Stimulated activated CD4-positive, alpha-beta T cell treated with anti-CD3 and anti-CD28 coated beads, Interleukin-4, amount 100 ng/mL, for 4 hours (primary cell): ENCODE results near the gene RAB4B.
A peak's percentile ranks its signal among the peaks of the same experiment; 100 is the strongest.
"Not testable (repeated sequence)": the region's sequence is repeated elsewhere in the genome, so short reads cannot be mapped to it uniquely, and the experiment has no call there.

Experiments used
- DNase-seq, 2 experiments: peaks; one replicate each; pipeline ENCODE4 v3.0.0-alpha.2; 2020

The RAB4B gene

DNA sequence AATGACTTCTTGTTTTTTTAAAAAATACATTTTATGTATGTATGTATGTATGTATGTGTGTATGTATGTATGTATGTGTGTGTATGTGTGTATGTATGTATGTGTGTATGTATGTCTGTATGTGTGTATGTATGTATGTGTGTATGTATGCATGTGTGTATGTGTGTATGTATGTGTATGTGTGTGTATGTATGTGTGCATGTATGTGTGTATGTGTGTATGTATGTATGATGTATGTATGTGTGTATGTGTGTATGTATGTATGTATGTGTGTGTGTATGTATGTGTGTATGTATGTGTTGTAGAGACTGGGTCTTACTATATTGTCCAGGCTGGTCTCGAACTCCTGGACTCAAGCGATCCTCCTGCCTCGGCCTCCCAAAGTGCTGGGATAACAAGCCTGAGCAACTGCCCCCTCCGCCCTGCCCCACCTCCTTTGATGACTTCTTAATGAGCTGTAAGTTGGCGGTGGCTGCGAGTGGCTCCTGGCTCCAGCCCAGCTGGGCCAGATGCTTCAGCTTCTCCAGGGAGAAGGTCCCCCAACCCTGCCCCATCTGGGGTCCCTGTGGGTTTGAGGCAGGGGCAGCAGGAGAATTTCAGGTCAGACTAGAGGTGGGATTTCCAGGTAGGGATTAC lies 47.5 kb downstream of the RAB4B start:
- not testable (repeated sequence) for DNase-seq

DNA sequence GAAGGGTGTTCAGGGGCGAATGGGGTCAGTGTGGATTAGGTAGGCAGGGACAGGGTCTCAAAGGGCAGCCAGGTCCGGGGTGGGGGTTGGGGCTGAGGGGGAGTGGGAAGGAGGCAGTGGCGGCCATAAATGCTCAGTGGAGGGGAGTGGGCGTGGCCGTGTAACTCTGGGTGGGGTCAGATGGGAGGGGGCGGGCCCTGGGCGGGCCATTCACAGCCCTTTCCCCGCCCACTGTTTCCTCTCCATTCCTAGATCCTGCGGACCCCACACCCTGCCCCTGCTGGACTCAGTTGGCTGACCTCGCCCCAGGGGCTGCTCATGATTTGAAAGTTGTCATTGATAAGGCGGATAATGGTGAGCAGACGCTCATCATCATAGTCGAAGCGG lies 48.3 kb downstream of the RAB4B start:
- not testable (repeated sequence) for DNase-seq

DNA sequence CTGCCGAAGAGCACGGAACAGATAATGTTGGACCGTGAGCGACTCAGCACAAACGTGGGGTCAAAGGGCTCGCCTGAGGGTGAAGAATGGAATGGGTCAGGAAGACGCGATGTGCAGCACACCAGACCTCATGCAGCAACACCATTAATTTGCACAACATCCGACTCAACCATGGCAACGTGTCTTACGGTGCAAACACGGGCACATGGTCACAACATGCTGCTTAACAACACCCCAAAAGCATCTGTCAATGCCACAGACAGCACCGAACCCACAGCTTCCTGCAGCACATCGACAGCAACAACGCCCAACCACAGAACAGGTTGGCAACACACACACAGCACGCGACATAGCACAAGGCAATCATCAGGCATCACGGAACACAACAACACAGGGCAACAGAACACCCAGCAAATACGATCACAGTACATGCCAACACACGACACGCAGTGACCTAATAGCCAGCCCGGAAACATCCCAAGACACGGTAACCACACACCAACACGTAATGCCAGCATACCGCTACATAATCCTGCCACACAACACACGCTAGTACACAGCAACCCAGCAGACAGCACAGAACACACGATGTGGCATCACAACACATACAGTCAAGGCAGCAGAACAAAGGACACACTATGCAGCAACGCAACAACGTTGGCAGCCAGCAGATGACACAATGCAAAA lies 48.8 kb downstream of the RAB4B start:
- DNase-seq, result peak in 1 of 2 experiments; percentile 40

DNA sequence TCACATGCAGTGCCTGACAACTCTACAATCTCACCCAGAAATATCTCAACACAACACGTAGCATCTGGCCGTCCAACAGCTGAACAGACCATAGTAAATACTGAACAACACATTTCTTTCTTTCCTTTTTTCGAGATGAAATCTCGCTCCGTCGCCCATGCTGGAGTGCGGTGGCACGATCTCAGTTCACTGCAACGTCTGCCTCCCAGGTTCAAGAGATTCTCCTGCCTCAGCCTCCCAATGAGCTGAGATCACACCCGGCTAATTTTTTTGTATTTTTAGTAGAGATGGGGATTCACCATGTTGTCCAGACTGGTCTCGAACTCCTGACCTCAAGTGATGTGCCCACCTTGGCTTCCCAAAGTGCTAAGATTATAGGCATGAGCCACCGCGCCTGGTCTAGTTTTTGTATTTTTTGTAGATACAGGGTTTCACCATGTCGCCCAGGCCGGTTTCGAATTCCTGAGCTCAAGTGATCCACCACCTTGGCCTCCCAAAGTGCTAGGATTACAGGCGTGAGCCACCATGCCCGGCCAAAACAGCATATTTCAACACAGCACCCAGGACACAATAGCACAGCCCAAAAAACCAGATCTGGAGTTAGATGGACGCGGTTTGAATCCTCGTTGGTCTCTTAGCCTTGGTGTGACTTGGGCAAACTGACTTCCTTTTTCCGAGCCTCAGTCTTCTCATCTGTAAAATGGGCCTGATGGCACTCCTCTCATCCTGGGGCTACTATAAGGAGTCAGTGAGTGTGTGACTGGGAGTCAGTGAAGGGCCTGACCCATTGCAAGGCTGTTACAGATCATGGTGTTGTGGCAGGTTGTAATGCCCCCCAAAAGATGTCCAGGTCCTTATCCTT lies 49.6 kb downstream of the RAB4B start:
- DNase-seq, result no peak

DNA sequence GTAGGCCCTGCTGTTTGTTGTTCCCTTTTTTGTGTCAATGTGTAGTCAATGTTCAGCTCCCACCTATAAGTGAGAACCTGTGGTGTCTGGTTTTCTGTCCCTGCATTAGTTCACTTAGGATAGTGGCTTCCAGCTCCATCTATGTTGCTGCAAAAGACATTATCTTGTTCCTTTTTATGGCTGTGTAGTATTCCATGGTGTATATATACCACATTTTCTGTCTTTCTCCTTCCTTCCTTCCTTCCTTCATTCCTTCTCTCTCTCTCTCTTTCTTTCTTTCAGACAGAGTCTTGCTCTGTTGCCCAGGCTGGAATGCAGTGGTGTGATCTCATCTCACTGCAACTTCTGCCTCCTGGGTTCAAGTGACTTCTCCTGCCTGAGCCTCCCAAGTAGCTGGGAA lies 51.2 kb downstream of the RAB4B start:
- no peak for DNase-seq

DNA sequence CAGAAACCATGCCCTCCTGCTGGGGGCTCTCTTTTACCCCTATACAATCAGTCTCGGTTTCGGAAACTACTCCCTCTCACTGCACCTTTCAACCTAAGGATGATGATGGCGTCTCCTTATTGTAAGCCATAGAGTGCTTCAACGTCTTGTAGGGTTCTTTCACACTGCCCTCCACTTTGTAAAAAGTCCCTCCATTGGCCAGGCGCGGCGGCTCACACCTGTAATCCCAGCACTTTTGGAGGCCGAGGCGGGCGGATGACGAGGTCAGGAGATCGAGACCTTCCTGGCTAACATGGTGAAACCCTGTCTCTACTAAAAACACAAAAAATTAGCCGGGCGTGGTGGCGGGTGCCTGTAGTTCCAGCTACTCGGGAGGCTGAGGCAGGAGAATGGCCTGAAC lies 52.7 kb downstream of the RAB4B start:
- DNase-seq, result not testable (repeated sequence)

DNA sequence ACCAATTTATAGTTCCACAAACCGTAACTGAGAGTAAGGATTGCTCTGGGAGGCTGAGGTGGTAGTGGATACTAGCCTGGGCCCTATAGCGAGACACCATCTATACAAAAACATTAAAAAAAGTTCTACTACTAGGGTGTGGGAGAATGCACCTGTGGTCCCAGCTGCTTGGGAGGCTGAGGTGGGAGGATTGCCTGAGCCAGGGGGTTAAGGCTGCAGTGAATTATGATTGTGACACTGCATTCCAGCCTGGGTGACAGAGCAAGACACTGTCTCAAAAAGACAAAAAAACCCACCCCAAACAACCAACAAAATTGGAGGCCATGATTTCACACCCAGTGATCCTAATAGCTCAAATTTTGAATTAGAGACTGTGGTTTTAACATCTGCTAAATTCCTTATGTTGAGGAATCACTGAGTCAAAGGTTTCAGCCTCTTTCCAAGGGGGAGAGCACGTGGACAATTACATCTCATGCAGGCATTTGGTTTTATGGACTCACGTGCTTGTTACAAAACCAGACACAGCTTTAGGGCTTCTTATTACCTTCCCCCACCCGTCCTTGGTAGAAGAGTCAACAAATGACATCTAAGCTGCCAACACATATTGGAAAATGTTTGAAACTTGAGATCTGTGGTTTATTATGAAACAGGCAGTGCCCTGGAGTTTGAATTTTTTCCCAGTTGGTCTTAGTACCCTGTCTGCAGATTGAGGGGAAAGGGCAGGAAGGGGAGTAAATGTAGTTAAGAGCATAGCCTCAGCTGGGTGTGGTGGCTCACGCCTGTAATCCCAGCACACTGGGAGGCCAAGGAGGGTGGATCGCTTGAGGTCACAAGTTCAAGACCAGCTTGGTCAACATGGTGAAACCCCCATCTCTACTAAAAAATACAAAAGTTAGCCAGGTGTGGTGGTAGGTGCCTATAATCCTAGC lies 53.7 kb downstream of the RAB4B start:
- no peak for DNase-seq

DNA sequence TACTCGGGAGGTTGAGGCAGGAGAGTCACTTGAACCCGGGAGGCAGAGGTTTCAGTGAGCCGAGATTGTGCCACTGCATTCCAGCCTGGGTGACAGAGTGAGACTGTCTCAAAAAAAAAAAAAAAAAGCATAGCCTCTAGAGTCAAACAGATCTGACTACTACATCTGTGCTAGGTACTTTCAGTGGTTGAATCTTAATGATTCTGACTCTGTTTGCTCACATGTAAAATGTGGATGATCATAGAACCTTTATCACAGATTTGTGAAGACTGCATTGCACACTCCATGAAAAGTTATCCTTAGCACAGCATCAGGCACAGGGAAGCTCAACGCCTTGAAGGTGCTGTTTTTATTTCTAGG lies 54.4 kb downstream of the RAB4B start:
- not testable (repeated sequence) for DNase-seq

DNA sequence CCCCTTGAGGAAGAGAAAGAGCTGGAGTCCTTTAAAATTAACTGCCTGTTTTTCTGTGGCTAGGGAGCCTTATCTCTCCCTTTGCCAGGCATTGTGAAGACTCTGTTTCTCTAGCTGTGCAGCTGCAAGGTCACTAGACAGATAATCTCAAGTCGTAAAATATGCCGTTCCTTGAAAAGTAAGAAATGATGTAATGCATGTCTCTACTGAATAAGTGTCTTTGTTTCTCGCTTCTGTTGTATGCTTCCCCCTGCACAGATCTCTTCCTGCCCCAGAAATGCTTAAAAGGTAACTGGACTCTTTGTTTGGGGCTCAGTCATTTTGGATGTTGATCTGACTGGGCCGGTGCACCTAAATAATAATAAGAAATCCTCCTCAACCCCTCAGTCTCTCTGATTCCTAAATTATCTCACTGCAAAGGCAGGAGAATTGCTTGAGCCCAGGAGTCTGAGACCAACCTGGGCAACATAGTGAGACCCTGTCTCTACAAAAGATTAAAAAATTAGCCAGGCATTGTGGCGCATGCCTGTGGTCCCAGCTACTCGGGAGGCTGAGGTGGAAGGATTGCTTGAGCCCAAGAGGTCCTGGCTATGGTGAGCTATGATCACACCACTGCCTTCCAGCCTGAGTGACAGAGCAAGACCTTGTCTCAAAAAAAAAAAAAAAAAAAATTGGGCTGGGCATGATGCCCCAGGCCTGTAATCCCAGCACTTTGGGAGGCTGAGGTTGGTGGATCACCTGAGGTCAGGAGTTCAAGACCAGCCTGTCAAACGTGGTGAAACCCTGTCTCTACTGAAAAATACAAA lies 55.9 kb downstream of the RAB4B start:
- DNase-seq, result not testable (repeated sequence)

DNA sequence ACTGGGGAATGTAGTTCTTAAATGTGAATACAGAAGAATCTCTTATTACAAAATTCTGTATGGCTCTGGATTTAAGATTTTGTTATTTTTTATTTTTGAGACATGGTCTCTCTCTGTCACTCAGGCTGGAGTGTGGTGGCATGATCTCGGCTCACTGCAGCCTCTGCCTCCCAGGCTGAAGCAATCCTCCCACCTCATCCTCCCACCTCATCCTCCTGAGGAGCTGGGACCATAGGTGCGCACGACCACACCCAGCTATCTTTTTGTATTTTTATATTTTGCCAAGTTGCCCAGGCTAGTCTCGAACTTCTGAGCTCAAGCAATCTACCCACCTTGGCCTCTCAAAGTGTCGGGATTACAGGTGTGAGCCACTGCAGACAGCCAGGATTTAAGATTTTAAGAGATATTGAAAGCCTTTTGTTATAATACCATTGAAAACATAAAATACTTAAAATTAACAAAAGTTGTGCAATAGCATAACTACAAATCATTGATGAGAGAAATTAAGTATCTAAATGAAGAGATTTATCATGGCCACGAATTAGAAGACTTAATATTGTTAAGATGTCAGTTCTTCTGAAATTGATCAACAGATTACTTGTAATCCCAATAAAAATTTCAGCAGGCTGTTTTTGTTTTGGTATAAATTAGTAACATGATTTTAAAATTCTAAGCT lies 58.8 kb downstream of the RAB4B start:
- no peak for DNase-seq

DNA sequence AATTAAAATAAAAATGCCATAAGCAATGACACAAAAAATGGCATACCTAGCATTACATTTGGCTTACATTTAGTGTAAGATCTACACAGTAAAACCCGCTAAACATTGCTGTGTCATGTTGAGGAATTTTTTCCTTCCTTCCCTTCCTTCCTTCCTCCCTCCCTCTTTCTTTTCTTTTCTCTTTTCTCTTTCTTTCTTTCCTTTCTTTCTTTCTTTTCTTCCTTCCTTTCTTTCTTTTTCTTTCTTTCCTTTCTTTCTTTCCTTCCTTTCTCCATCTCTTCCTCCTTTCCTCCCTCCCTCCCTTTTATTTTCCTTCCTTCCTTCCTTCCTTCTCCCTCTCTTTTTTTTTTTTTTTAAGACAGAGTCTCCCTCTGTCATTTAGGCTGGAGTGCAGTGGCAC lies 60.4 kb downstream of the RAB4B start:
- DNase-seq, result not testable (repeated sequence)

DNA sequence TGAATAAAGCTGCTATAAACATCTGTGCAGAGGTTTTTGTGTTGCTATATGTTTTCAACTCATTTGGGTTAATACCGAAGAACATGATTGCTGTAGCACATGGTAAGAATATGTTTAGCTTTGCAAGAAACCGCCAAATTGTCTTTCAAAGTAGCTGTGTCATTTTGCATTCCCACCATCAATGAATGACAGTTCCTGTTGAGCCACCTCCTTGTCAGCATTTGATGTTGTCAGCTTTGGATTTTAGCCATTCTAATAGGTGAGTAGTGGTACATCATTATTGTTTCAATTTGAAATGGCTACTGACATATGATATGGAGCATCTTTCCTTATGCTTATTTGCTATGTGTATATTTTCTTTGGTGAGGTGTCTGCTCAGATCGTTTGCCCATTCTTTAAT lies 64.0 kb downstream of the RAB4B start:
- DNase-seq, result not testable (repeated sequence)

DNA sequence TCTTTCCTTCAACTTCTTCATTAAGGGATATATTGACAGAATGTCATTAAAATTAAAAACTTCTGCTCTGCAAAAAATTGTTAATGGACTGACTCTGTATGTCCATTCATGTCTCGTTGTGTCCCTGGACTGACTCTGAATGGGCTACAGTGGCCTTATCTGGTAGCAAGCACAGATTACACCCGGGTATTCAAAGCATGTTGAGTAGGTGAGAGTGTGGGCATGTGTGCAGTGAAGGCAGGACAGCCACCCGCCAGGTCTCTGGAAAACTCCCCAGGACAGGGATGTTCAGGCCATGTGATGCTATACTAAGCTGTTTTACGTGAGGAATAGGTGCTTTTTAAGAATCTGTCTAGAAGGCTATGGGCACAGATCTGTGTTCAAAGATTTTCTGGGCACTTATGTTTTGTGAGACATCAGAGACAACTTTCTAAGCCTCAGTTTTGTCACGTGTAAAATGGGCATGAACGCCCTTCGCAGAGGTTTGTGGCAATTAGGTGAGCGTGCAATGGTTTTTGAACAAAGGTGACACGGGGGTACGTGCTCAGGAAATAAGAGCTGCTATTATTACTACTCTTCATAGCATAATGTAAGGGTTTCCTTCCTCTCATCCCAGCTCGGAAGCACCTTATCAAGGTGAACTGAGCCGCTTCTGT lies 65.1 kb downstream of the RAB4B start:
- not testable (repeated sequence) for DNase-seq

DNA sequence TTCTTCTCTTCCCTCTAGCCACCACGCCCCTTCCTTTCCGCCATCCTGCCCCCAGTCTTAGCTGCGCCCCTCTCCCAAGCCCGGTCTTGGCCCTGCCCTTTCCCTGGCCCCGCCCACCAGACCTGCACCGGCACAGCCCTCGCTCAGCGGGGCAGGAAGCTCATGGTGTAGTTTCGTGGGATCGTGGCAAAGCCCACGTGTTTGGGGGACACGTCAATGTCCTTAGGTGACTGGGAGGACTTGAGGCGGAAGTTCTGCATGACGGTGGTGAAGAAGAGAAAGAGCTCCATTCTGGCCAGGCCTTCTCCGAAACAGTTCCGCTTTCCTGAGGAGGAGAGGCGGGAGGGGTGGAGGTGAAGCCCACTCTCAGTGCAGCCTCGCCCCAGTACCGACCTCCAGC lies 65.6 kb downstream of the RAB4B start:
- peak; percentile 68 to 81 for DNase-seq
